Smooth muscle cell (in vitro differentiated cells): ENCODE measurements around the gene WNK4. TPM values are rescaled to one million over a fixed set of nuclear protein-coding genes. Genes with fewer than 3 reads are reported as not detected.

Experiments
- DNase-seq: peaks from one replicate; lab custom pipeline; 2025; ENCODE audit not compliant: unreplicated experiment; lab: John Stamatoyannopoulos, UW
- H2AFZ ChIP-seq: fragments of 200-600 bp; sonication (generic); 2 replicates; pipeline ENCODE4 v1.6.0; 2016; ENCODE audit warnings: antibody characterized with exemption, low read depth, mild to moderate bottlenecking
- H3F3A ChIP-seq: fragments of 200-600 bp; sonication (generic); 2 replicates; pipeline ENCODE4 v1.6.0; 2017; ENCODE audit warnings: antibody characterized with exemption, low read depth
- H3K27ac ChIP-seq: fragments of 200-600 bp; sonication (generic); 2 replicates; pipeline ENCODE4 v1.5.1; 2016; ENCODE audit warnings: low read depth, mild to moderate bottlenecking
- H3K27me3 ChIP-seq: fragments of 200-600 bp; sonication (generic); 2 replicates; pipeline ENCODE4 v1.6.1; 2016; ENCODE audit warnings: low read depth, mild to moderate bottlenecking
- H3K36me3 ChIP-seq: fragments of 200-600 bp; sonication (generic); 2 replicates; pipeline ENCODE4 v1.5.1; 2016; ENCODE audit warnings: low read depth
- H3K4me1 ChIP-seq: fragments of 200-600 bp; sonication (generic); 2 replicates; pipeline ENCODE4 v1.5.1; 2016; ENCODE audit warnings: low read depth
- H3K4me2 ChIP-seq: fragments of 200-600 bp; sonication (generic); 2 replicates; pipeline ENCODE4 v1.6.0; 2016; ENCODE audit warnings: mild to moderate bottlenecking
- H3K4me3 ChIP-seq: fragments of 200-600 bp; sonication (generic); 2 replicates; pipeline ENCODE4 v1.5.1; 2016; ENCODE audit warnings: mild to moderate bottlenecking
- H3K79me2 ChIP-seq: fragments of 200-600 bp; sonication (generic); 2 replicates; pipeline ENCODE4 v1.6.0; 2016; ENCODE audit warnings: low read depth, mild to moderate bottlenecking
- H3K9ac ChIP-seq: fragments of 200-600 bp; sonication (generic); 2 replicates; pipeline ENCODE4 v1.6.0; 2016; ENCODE audit warnings: low read depth
- H3K9me3 ChIP-seq: fragments of 200-600 bp; sonication (generic); replicated peaks from 2 replicates; pipeline ENCODE4 v1.5.1; 2016; ENCODE audit warnings: low read depth
- H4K20me1 ChIP-seq: fragments of 200-600 bp; sonication (generic); 2 replicates; pipeline ENCODE4 v1.6.0; 2016; ENCODE audit warnings: low read depth
- CTCF ChIP-seq: fragments of 200-600 bp; sonication (generic); IDR thresholded peaks from 2 replicates; pipeline ENCODE4 v1.5.1; 2017; ENCODE audit warnings: borderline replicate concordance, mild to moderate bottlenecking, antibody characterized with exemption; ENCODE audit not compliant: insufficient read depth, poor library complexity, severe bottlenecking
- WGBS: methylation state at CpG from one replicate; pipeline ENCODE4 v1.1.7; 2016; ENCODE audit warnings: low lambda C conversion rate; 5-methylcytosine and 5-hydroxymethylcytosine counted together
- polyA plus RNA-seq: library from polyadenylated mRNA; unstranded; fragments of >200 nt; fragmentation: Nextera tagmentation; extraction: Ambion mirVana; gene quantifications from 2 replicates; pipeline ENCODE4 v1.2.1, GENCODE V29; 2016
- total RNA-seq: library from RNA; depleted of rRNA; stranded (reverse); fragments of >200 nt; gene quantifications from 2 replicates; pipeline ENCODE4 v1.2.3, GENCODE V29; 2014

Gene WNK4
- total and polyA plus RNA-seq, 2 experiments from 2014 or later = 0.49 TPM; not detected in 1

- H3K4me1 ChIP-seq = peaks cover 8% of the 10 kb centered on the region
- H3K9me3 ChIP-seq = no peaks in the 10 kb centered on the region
- H3K36me3 ChIP-seq = no peaks in the 10 kb centered on the region
- no peaks in the 10 kb centered on the region for H3K27me3 ChIP-seq
- H3K79me2 ChIP-seq = peaks cover 15% of the 10 kb centered on the region
- 21% methylated on average over 2 of the region's 2 CpGs for WGBS
- no peak overlapping the region for H2AFZ ChIP-seq
- no peak for DNase-seq
- peak; percentile 70 for TF ChIP-seq CTCF
- no peak overlapping the region for H3K9ac ChIP-seq
- H3F3A ChIP-seq = no peaks in the 10 kb centered on the region
- H3K27ac ChIP-seq = no peak overlapping the region
- H3K4me3 ChIP-seq = no peak overlapping the region
- H3K4me2 ChIP-seq = no peak overlapping the region
- no peaks in the 10 kb centered on the region for H4K20me1 ChIP-seq
Observed at GRCh38 chr17:42819939-42820535, 39.6 kb downstream of the WNK4 start.

GRCh38 chr17:42821176-42821575 lies 40.8 kb downstream of the WNK4 start:
- Histone ChIP-seq H4K20me1 (no peaks in the 10 kb centered on the region), H3K4me3 (no peak overlapping the region), H3K36me3 (no peaks in the 10 kb centered on the region), H3F3A (no peaks in the 10 kb centered on the region), H3K27ac (no peak overlapping the region), H3K79me2 (peaks cover 15% of the 10 kb centered on the region), H3K9ac (no peak overlapping the region), H2AFZ (no peak overlapping the region), H3K4me2 (no peak overlapping the region), H3K27me3 (no peaks in the 10 kb centered on the region), H3K4me1 (peaks cover 8% of the 10 kb centered on the region), H3K9me3 (no peaks in the 10 kb centered on the region)
- WGBS = 76% methylated on average over 7 of the region's 7 CpGs
- TF ChIP-seq CTCF = no peak
- no peak for DNase-seq

GRCh38 chr17:42827472-42827871 lies 47.1 kb downstream of the WNK4 start:
- DNase-seq = no peak
- no peaks in the 10 kb centered on the region for H3K36me3 ChIP-seq
- peaks cover 19% of the 10 kb centered on the region for H3K79me2 ChIP-seq
- no peak overlapping the region for H3K4me3 ChIP-seq
- H3K4me2 ChIP-seq = no peak overlapping the region
- peaks cover 13% of the 10 kb centered on the region for H3K4me1 ChIP-seq
- TF ChIP-seq CTCF = no peak
- no peak overlapping the region for H3K27ac ChIP-seq
- no peaks in the 10 kb centered on the region for H3K9me3 ChIP-seq
- H3F3A ChIP-seq = no peaks in the 10 kb centered on the region
- no peaks in the 10 kb centered on the region for H4K20me1 ChIP-seq
- 86% methylated on average over 1 of the region's 1 CpG for WGBS
- peaks cover 22% of the 10 kb centered on the region for H3K27me3 ChIP-seq
- H2AFZ ChIP-seq = no peak overlapping the region
- H3K9ac ChIP-seq = no peak overlapping the region

- H3K79me2 ChIP-seq = peaks cover 29% of the 10 kb centered on the region
- H3F3A ChIP-seq = no peaks in the 10 kb centered on the region
- no peaks in the 10 kb centered on the region for H4K20me1 ChIP-seq
- H3K27ac ChIP-seq = no peak overlapping the region
- H3K4me3 ChIP-seq = no peak overlapping the region
- no peak for DNase-seq
- no peaks in the 10 kb centered on the region for H3K36me3 ChIP-seq
- H3K4me2 ChIP-seq = no peak overlapping the region
- H3K27me3 ChIP-seq = peaks cover 22% of the 10 kb centered on the region
- peaks cover 12% of the 10 kb centered on the region for H3K4me1 ChIP-seq
- no peaks in the 10 kb centered on the region for H3K9me3 ChIP-seq
- H3K9ac ChIP-seq = no peak overlapping the region
- no peak for TF ChIP-seq CTCF
- H2AFZ ChIP-seq = no peak overlapping the region
Observed at GRCh38 chr17:42830971-42831370, 50.6 kb downstream of the WNK4 start.
